H9 (cell line): Measurements from ENCODE around the gene DIS3L. TPM values are rescaled to one million over a fixed set of nuclear protein-coding genes. Genes with fewer than 3 reads are reported as not detected.

Experiments
- DNase-seq: peaks from one replicate; pipeline ENCODE4 v3.0.0-alpha.2; 2017
- H2AFZ ChIP-seq: one replicate; pipeline ENCODE4 v1.6.1; 2013; ENCODE audit warnings: mild to moderate bottlenecking, low read length, control low read depth, moderate library complexity
- H2AK5ac ChIP-seq: 2 replicates; pipeline ENCODE4 v1.6.1; 2013; ENCODE audit warnings: low read length, control low read depth, mixed read lengths; ENCODE audit not compliant: insufficient read length
- H2BK120ac ChIP-seq: one replicate; pipeline ENCODE4 v1.6.1; 2013; ENCODE audit warnings: low read depth, mild to moderate bottlenecking, low read length, control low read depth, inconsistent platforms; ENCODE audit not compliant: poor library complexity, severe bottlenecking
- H2BK12ac ChIP-seq: 2 replicates; pipeline ENCODE4 v1.6.1; 2013; ENCODE audit warnings: low read length, control low read depth, mixed read lengths, low read depth; ENCODE audit not compliant: insufficient read length
- H2BK15ac ChIP-seq: 2 replicates; pipeline ENCODE4 v1.6.1; 2013; ENCODE audit warnings: low read depth, low read length, control low read depth
- H2BK20ac ChIP-seq: one replicate; pipeline ENCODE4 v1.6.1; 2013; ENCODE audit warnings: low read depth, mild to moderate bottlenecking, low read length, control low read depth, inconsistent platforms; ENCODE audit not compliant: poor library complexity, severe bottlenecking
- H2BK5ac ChIP-seq: 2 replicates; pipeline ENCODE4 v1.6.1; 2013; ENCODE audit warnings: low read length, control low read depth, mixed read lengths; ENCODE audit not compliant: insufficient read length
- H3K14ac ChIP-seq: 2 replicates; pipeline ENCODE4 v1.6.1; 2013; ENCODE audit warnings: low read length, control low read depth; ENCODE audit not compliant: insufficient read depth
- H3K18ac ChIP-seq: 2 replicates; pipeline ENCODE4 v1.6.1; 2013; ENCODE audit warnings: low read depth, mild to moderate bottlenecking, mixed read lengths, low read length, control low read depth; ENCODE audit not compliant: insufficient read length
- H3K23ac ChIP-seq: 2 replicates; pipeline ENCODE4 v1.6.1; 2013; ENCODE audit warnings: low read length, control low read depth, mixed read lengths, low read depth; ENCODE audit not compliant: insufficient read length
- H3K23me2 ChIP-seq: 2 replicates; pipeline ENCODE4 v1.6.1; 2013; ENCODE audit warnings: low read depth, mild to moderate bottlenecking, mixed read lengths, low read length, control low read depth; ENCODE audit not compliant: insufficient read length, poor library complexity, severe bottlenecking
- H3K27ac ChIP-seq: 2 replicates; pipeline ENCODE4 v1.5.1; 2013; ENCODE audit warnings: low read length, control low read depth, mixed read lengths, low read depth; ENCODE audit not compliant: insufficient read length
- H3K27me3 ChIP-seq: 2 replicates; pipeline ENCODE4 v1.6.1; 2013; ENCODE audit warnings: low read length, control low read depth, inconsistent platforms; ENCODE audit not compliant: insufficient read depth
- H3K4ac ChIP-seq: 2 replicates; pipeline ENCODE4 v1.6.1; 2013; ENCODE audit warnings: low read depth, mild to moderate bottlenecking, control low read depth, inconsistent platforms, low read length, moderate library complexity
- H3K4me1 ChIP-seq: 2 replicates; pipeline ENCODE4 v1.6.1; 2013; ENCODE audit warnings: low read length, control low read depth, inconsistent platforms; ENCODE audit not compliant: insufficient read depth
- H3K4me2 ChIP-seq: 2 replicates; pipeline ENCODE4 v1.6.1; 2013; ENCODE audit warnings: low read length, control low read depth, mixed read lengths; ENCODE audit not compliant: insufficient read length, insufficient read depth
- H3K56ac ChIP-seq: 2 replicates; pipeline ENCODE4 v1.6.1; 2013; ENCODE audit warnings: low read depth, mild to moderate bottlenecking, mixed read lengths, low read length, control low read depth; ENCODE audit not compliant: insufficient read length
- H3K79me1 ChIP-seq: 2 replicates; pipeline ENCODE4 v1.6.1; 2013; ENCODE audit warnings: low read depth, mild to moderate bottlenecking, moderate library complexity, low read length, control low read depth, inconsistent platforms; ENCODE audit not compliant: insufficient read depth, poor library complexity, severe bottlenecking
- H3K79me2 ChIP-seq: 2 replicates; pipeline ENCODE4 v1.6.1; 2013; ENCODE audit warnings: low read length, control low read depth, inconsistent platforms; ENCODE audit not compliant: insufficient read depth
- H3K9ac ChIP-seq: 2 replicates; pipeline ENCODE4 v1.6.1; 2013; ENCODE audit warnings: low read length, control low read depth, mixed read lengths; ENCODE audit not compliant: insufficient read length; ENCODE audit errors: extremely low read depth
- H3K9me3 ChIP-seq: one replicate; pipeline ENCODE4 v1.6.1; 2013; ENCODE audit warnings: low read depth, low read length, inconsistent platforms; ENCODE audit not compliant: control insufficient read depth
- H3T11ph ChIP-seq: one replicate; pipeline ENCODE4 v1.6.1; 2013; ENCODE audit warnings: mild to moderate bottlenecking, low read length, control low read depth, inconsistent platforms
- H4K20me1 ChIP-seq: one replicate; pipeline ENCODE4 v1.6.1; 2013; ENCODE audit not compliant: control insufficient read depth, insufficient read length, insufficient read depth
- H4K5ac ChIP-seq: 2 replicates; pipeline ENCODE4 v1.6.1; 2013; ENCODE audit warnings: low read depth, mild to moderate bottlenecking, mixed read lengths, low read length, control low read depth; ENCODE audit not compliant: insufficient read length
- H4K8ac ChIP-seq: replicated peaks from 2 replicates; pipeline ENCODE4 v1.6.1; 2013; ENCODE audit warnings: low read length, control low read depth, mixed read lengths, low read depth; ENCODE audit not compliant: insufficient read length
- H4K91ac ChIP-seq: 2 replicates; pipeline ENCODE4 v1.6.1; 2013; ENCODE audit warnings: low read depth, mild to moderate bottlenecking, moderate library complexity, mixed read lengths, low read length, control low read depth; ENCODE audit not compliant: insufficient read length
- H3K27ac Mint-ChIP-seq, 3 experiments: 2 replicates in 2 of 3; 3 replicates in 1 of 3; pipeline ENCODE4 v1.8.0; 2020 to 2021; ENCODE audit warnings: mixed read lengths in 3 of 3, mild to moderate bottlenecking in 1 of 3, moderate library complexity in 1 of 3
- H3K27me3 Mint-ChIP-seq: 2 replicates; pipeline ENCODE4 v1.8.0; 2021; ENCODE audit warnings: low read depth, mild to moderate bottlenecking, moderate library complexity, mixed read lengths
- H3K36me3 Mint-ChIP-seq, 3 experiments: 2 replicates in 2 of 3; 3 replicates in 1 of 3; pipeline ENCODE4 v1.8.0; 2020 to 2021; ENCODE audit warnings: low read depth in 3 of 3, mixed read lengths in 3 of 3; ENCODE audit not compliant: insufficient read depth in 1 of 3
- H3K4me1 Mint-ChIP-seq, 2 experiments: 2 replicates each; pipeline ENCODE4 v1.8.0; 2020; ENCODE audit warnings: mixed read lengths in 2 of 2
- H3K4me3 Mint-ChIP-seq, 2 experiments: 2 replicates in 1 of 2; 3 replicates in 1 of 2; pipeline ENCODE4 v1.8.0; 2020 to 2021; ENCODE audit warnings: mild to moderate bottlenecking in 2 of 2, mixed read lengths in 2 of 2, moderate library complexity in 1 of 2
- H3K9me3 Mint-ChIP-seq, 2 experiments: 2 replicates in 1 of 2; 3 replicates in 1 of 2; pipeline ENCODE4 v1.8.0; 2020; ENCODE audit warnings: mild to moderate bottlenecking in 2 of 2, mixed read lengths in 2 of 2, moderate library complexity in 1 of 2
- CTCF ChIP-seq: fragments of 200-600 bp; sonication (generic); conservative IDR thresholded peaks from 3 replicates; pipeline ENCODE4 v1.8.0; 2021; ENCODE audit warnings: antibody characterized with exemption, mild to moderate bottlenecking
- WGBS: extraction: QIAGEN DNeasy Blood & Tissue Kit; methylation state at CpG from one replicate; pipeline ENCODE4 v1.1.7; 2013; ENCODE audit warnings: missing lambda C conversion rate, low lambda C conversion rate, mixed read lengths; ENCODE audit not compliant: insufficient read length; ENCODE audit errors: extremely low coverage; 5-methylcytosine and 5-hydroxymethylcytosine counted together
- total RNA-seq: library from RNA; stranded (reverse); gene quantifications from 2 replicates; pipeline ENCODE4 v1.2.1, GENCODE V29; 2021

The DIS3L gene
- total RNA-seq, 1 experiment from 2014 or later = 30.2 TPM

- Histone ChIP-seq H2BK12ac (no peak overlapping the region), H3K4ac (no peak overlapping the region), H2AK5ac (no peak overlapping the region), H4K20me1 (no peaks in the 10 kb centered on the region), H2BK5ac (no peak overlapping the region), H4K91ac (no peak overlapping the region), H3K4me1 (no peaks in the 10 kb centered on the region), H4K5ac (no peak overlapping the region), H2BK20ac (no peak overlapping the region), H4K8ac (no peak overlapping the region), H2AFZ (no peak overlapping the region), H3K23me2 (no peaks in the 10 kb centered on the region), H3K27ac (no peak overlapping the region), H3K79me1 (no peaks in the 10 kb centered on the region), H3K9ac (no peak overlapping the region), H2BK15ac (no peak overlapping the region), H2BK120ac (no peak overlapping the region), H3K4me2 (no peak overlapping the region), H3K23ac (no peak overlapping the region), H3K79me2 (no peaks in the 10 kb centered on the region), H3T11ph (no peak overlapping the region), H3K14ac (no peak overlapping the region), H3K9me3 (no peaks in the 10 kb centered on the region), H3K18ac (no peak overlapping the region), H3K27me3 (no peaks in the 10 kb centered on the region), H3K56ac (no peak overlapping the region)
- peaks cover 0 to 2% (median 0%) of the 10 kb centered on the region in 3 experiments; a peak in 1 of 7 replicates for H3K36me3 Mint-ChIP-seq
- TF ChIP-seq CTCF = no peak
- H3K4me3 Mint-ChIP-seq = no peak overlapping the region
- WGBS = no CpG with 5 or more reads among the region's 6 CpGs
- no peak overlapping the region for H3K27ac Mint-ChIP-seq
- peaks cover 6% of the 10 kb centered on the region for H3K27me3 Mint-ChIP-seq
- no peak for DNase-seq
- peaks cover 5 to 10% of the 10 kb centered on the region in 2 experiments; a peak in 3 of 4 replicates for H3K4me1 Mint-ChIP-seq
- no peaks in the 10 kb centered on the region for H3K9me3 Mint-ChIP-seq
These were observed 22.4 kb upstream of the DIS3L start for GRCh38 chr15:66270932-66271331.
